PFSK-1 (cell line): ENCODE measurements around the gene ZDHHC9.

ENCODE experiments used
- FOXP2 ChIP-seq: optimal IDR thresholded peaks from 2 replicates; pipeline ENCODE3; 2011; ENCODE audit warnings: borderline replicate concordance, control low read depth, inconsistent platforms; ENCODE audit not compliant: insufficient read depth; ENCODE audit errors: extremely low read length, extremely low read depth
- POLR2AphosphoS5 ChIP-seq: IDR thresholded peaks from 2 replicates; pipeline ENCODE4 v1.6.1; 2012; ENCODE audit warnings: low read depth, mild to moderate bottlenecking, control low read depth, low read length, moderate library complexity
- REST ChIP-seq, 2 experiments: IDR thresholded peaks; 2 replicates each; pipeline versions ENCODE4 v1.6.1 to v1.8.0; 2011 to 2012; ENCODE audit warnings: low read depth in 2 of 2, low read length in 2 of 2, control low read depth in 1 of 2, inconsistent platforms in 1 of 2, mild to moderate bottlenecking in 1 of 2, moderate library complexity in 1 of 2; ENCODE audit not compliant: insufficient read depth in 1 of 2
- SIN3A ChIP-seq: IDR thresholded peaks from 2 replicates; pipeline ENCODE4 v1.6.1; 2012; ENCODE audit warnings: mild to moderate bottlenecking, low read length, moderate library complexity, borderline replicate concordance; ENCODE audit not compliant: insufficient read depth
- TAF1 ChIP-seq: IDR thresholded peaks from 2 replicates; pipeline ENCODE4 v1.6.1; 2012; ENCODE audit warnings: low read length, control low read depth, borderline replicate concordance; ENCODE audit not compliant: insufficient read depth

GRCh38 chrX:129836827-129837226 is 6.9 kb downstream of the ZDHHC9 start:
- TF ChIP-seq SIN3A (no peak), FOXP2 (no peak), POLR2AphosphoS5 (no peak), REST (IDR thresholded peaks at IDR 0.05; ENCODE audit: insufficient read depth in 1 of 2, low read depth in 2 of 2, low read length in 2 of 2) (no peak), TAF1 (no peak)
